SIG-M5 treated with dmso at 0.1 percent for 504 hours (cell line): ENCODE measurements around the gene ITPKC.
"Not testable (repeated sequence)": the region's sequence is repeated elsewhere in the genome, so short reads cannot be mapped to it uniquely, and the experiment has no call there.

ENCODE experiments used
- DNase-seq: peaks from one replicate; lab custom pipeline; 2025; ENCODE audit not compliant: unreplicated experiment; lab: John Stamatoyannopoulos, UW

The ITPKC gene

GRCh38 chr19:40759352-40759751 is 42.4 kb downstream of the ITPKC start:
- no peak for DNase-seq

- no peak for DNase-seq
Measured at GRCh38 chr19:40762754-40763470, 46.0 kb downstream of the ITPKC start.

- no peak for DNase-seq
Measured at GRCh38 chr19:40763526-40763925, 46.6 kb downstream of the ITPKC start.

GRCh38 chr19:40763963-40764362 is 47.1 kb downstream of the ITPKC start:
- DNase-seq, result no peak

GRCh38 chr19:40766385-40766784 is 49.5 kb downstream of the ITPKC start:
- not testable (repeated sequence) for DNase-seq

- no peak for DNase-seq
Measured at GRCh38 chr19:40768869-40769268, 52.0 kb downstream of the ITPKC start.

- DNase-seq, result not testable (repeated sequence)
Measured at GRCh38 chr19:40771101-40771862, 54.4 kb downstream of the ITPKC start.

GRCh38 chr19:40774916-40775631 is 58.2 kb downstream of the ITPKC start, which contains the start of gene MIA:
Gene MIA (plus strand): TSS chr19:40775521. CDS start chr19:40775543, 22 bp downstream.
- no peak for DNase-seq

- DNase-seq, result no peak
Measured at GRCh38 chr19:40775632-40776022, 58.7 kb downstream of the ITPKC start.

GRCh38 chr19:40776364-40776763 is 59.5 kb downstream of the ITPKC start:
- no peak for DNase-seq

- DNase-seq, result peak; percentile 96
Measured at GRCh38 chr19:40776932-40777644, 60.2 kb downstream of the ITPKC start.

- no peak for DNase-seq
Measured at GRCh38 chr19:40777645-40777936, 60.7 kb downstream of the ITPKC start.

GRCh38 chr19:40777937-40778705 is 61.2 kb downstream of the ITPKC start, which contains the start of gene RAB4B:
Gene RAB4B (plus strand): TSS chr19:40778247. CDS start chr19:40778376, 129 bp downstream.
- peak; percentile 98 for DNase-seq

GRCh38 chr19:40778706-40779284 is 61.9 kb downstream of the ITPKC start:
- peak; percentile 31 for DNase-seq

- no peak for DNase-seq
Measured at GRCh38 chr19:40780582-40780981, 63.7 kb downstream of the ITPKC start.

- DNase-seq, result no peak
Measured at GRCh38 chr19:40781140-40781539, 64.2 kb downstream of the ITPKC start.

- DNase-seq, result no peak
Measured at GRCh38 chr19:40783711-40784110, 66.8 kb downstream of the ITPKC start.

GRCh38 chr19:40784146-40784545 is 67.2 kb downstream of the ITPKC start:
- not testable (repeated sequence) for DNase-seq

GRCh38 chr19:40785526-40785925 is 68.6 kb downstream of the ITPKC start:
- DNase-seq, result no peak
